SK-N-SH treated with all-trans-retinoic acid at 6 μM for 48 hours (cell line): Measurements from ENCODE around the gene RNU1-1.
"Not testable (repeated sequence)": the region's sequence is repeated elsewhere in the genome, so short reads cannot be mapped to it uniquely, and the experiment has no call there.

ENCODE experiments used
- ARNTL ChIP-seq: fragments of 450-650 bp; formaldehyde crosslinking; IDR thresholded peaks from 2 replicates; pipeline ENCODE4 v1.5.0; 2020; ENCODE audit warnings: low read depth, mild to moderate bottlenecking, moderate library complexity, borderline replicate concordance
- CREB5 ChIP-seq: fragments of 250-450 bp; sonication (Bioruptor Pico); IDR thresholded peaks from 2 replicates; pipeline ENCODE4 v1.5.1; 2020; ENCODE audit warnings: low read depth, mild to moderate bottlenecking, moderate library complexity
- CSDC2 ChIP-seq: fragments of 250-450 bp; sonication (Bioruptor Pico); IDR thresholded peaks from 2 replicates; pipeline ENCODE4 v1.5.0; 2020; ENCODE audit warnings: mild to moderate bottlenecking, moderate library complexity
- OSR1 ChIP-seq: fragments of 250-450 bp; sonication (Bioruptor Pico); IDR thresholded peaks from 2 replicates; pipeline ENCODE4 v1.8.0; 2022; ENCODE audit warnings: moderate library complexity, mild to moderate bottlenecking, inconsistent platforms
- PATZ1 ChIP-seq: fragments of 250-450 bp; sonication (Bioruptor Pico); IDR thresholded peaks from 2 replicates; pipeline ENCODE4 v1.8.0; 2020; ENCODE audit warnings: mild to moderate bottlenecking, moderate library complexity, borderline replicate concordance
- PPARA ChIP-seq: fragments of 250-450 bp; sonication (Bioruptor Pico); IDR thresholded peaks from 2 replicates; pipeline ENCODE4 v1.5.0; 2020; ENCODE audit warnings: mild to moderate bottlenecking, borderline replicate concordance
- RARB ChIP-seq: fragments of 250-450 bp; sonication (Bioruptor Pico); IDR thresholded peaks from 2 replicates; pipeline ENCODE4 v1.8.0; 2021; ENCODE audit warnings: mild to moderate bottlenecking, moderate library complexity
- SNAI2 ChIP-seq: fragments of 250-450 bp; sonication (Bioruptor Pico); IDR thresholded peaks from 2 replicates; pipeline ENCODE4 v1.5.0; 2020; ENCODE audit warnings: mild to moderate bottlenecking, moderate library complexity
- ZFP3 ChIP-seq: fragments of 250-450 bp; sonication (Bioruptor Pico); IDR thresholded peaks from 2 replicates; pipeline ENCODE4 v1.5.0; 2020; ENCODE audit warnings: mild to moderate bottlenecking, moderate library complexity
- ZFP30 ChIP-seq: fragments of 450-650 bp; formaldehyde crosslinking; IDR thresholded peaks from 2 replicates; pipeline ENCODE4 v1.5.0; 2022; ENCODE audit warnings: mild to moderate bottlenecking, moderate library complexity
- ZNF70 ChIP-seq: fragments of 450-650 bp; formaldehyde crosslinking; IDR thresholded peaks from 2 replicates; pipeline ENCODE4 v1.5.0; 2020; ENCODE audit warnings: mild to moderate bottlenecking, moderate library complexity

GRCh38 chr1:16536796-16537195 lies 22.7 kb upstream of the RNU1-1 start:
- TF ChIP-seq ZNF70 (CRISPR knock-in tag); SNAI2; RARB (CRISPR knock-in tag); OSR1 (CRISPR knock-in tag); ARNTL (CRISPR knock-in tag); PATZ1 (CRISPR knock-in tag); ZFP30 (CRISPR knock-in tag); CREB5; CSDC2 (CRISPR knock-in tag); PPARA (CRISPR knock-in tag); ZFP3 (CRISPR knock-in tag): not testable (repeated sequence)
